Osteocyte (in vitro differentiated cells): Measurements from ENCODE around the gene TSPAN10. TPM values are rescaled to one million over a fixed set of nuclear protein-coding genes. Genes with fewer than 3 reads are reported as not detected.

ENCODE experiments used
- DNase-seq: peaks from one replicate; pipeline ENCODE4 v3.0.0; 2021; ENCODE audit warnings: mixed read lengths; ENCODE audit not compliant: unreplicated experiment; ENCODE audit errors: extremely low spot score
- H3K27ac Mint-ChIP-seq: one replicate; pipeline ENCODE4 v1.8.0; 2021; ENCODE audit warnings: mild to moderate bottlenecking, mixed read lengths; ENCODE audit not compliant: unreplicated experiment
- H3K27me3 Mint-ChIP-seq: one replicate; pipeline ENCODE4 v1.8.0; 2021; ENCODE audit warnings: mixed read lengths; ENCODE audit not compliant: unreplicated experiment
- H3K36me3 Mint-ChIP-seq: one replicate; pipeline ENCODE4 v1.8.0; 2021; ENCODE audit warnings: mixed read lengths; ENCODE audit not compliant: unreplicated experiment
- H3K4me1 Mint-ChIP-seq: one replicate; pipeline ENCODE4 v1.8.0; 2021; ENCODE audit warnings: mixed read lengths; ENCODE audit not compliant: unreplicated experiment
- H3K4me3 Mint-ChIP-seq: one replicate; pipeline ENCODE4 v1.8.0; 2021; ENCODE audit warnings: mild to moderate bottlenecking, moderate library complexity, mixed read lengths; ENCODE audit not compliant: unreplicated experiment
- H3K9me3 Mint-ChIP-seq: one replicate; pipeline ENCODE4 v1.8.0; 2021; ENCODE audit warnings: mixed read lengths; ENCODE audit not compliant: unreplicated experiment
- CTCF ChIP-seq: fragments of 200-600 bp; sonication (generic); IDR thresholded peaks from 2 replicates; pipeline ENCODE4 v1.5.0; 2021; ENCODE audit warnings: antibody characterized with exemption, mild to moderate bottlenecking, moderate library complexity
- total RNA-seq: library from RNA; stranded (reverse); gene quantifications from 2 replicates; pipeline ENCODE4 v1.2.1, GENCODE V29; 2021

TSPAN10 gene
- total RNA-seq, 1 donor from 2014 or later, result 1.6 TPM

GRCh38 chr17:81687770-81688541 lies 51.0 kb downstream of the TSPAN10 start:
- Mint-ChIP-seq H3K9me3 (no peaks in the 10 kb centered on the region), H3K36me3 (peaks cover 39% of the 10 kb centered on the region), H3K27me3 (no peaks in the 10 kb centered on the region), H3K27ac (no peak overlapping the region), H3K4me1 (peaks cover 19% of the 10 kb centered on the region), H3K4me3 (no peak overlapping the region)
- TF ChIP-seq CTCF, result no peak
- no peak for DNase-seq

- H3K4me1 Mint-ChIP-seq, result peaks cover 19% of the 10 kb centered on the region
- H3K9me3 Mint-ChIP-seq, result no peaks in the 10 kb centered on the region
- TF ChIP-seq CTCF, result no peak
- H3K27ac Mint-ChIP-seq, result no peak overlapping the region
- no peaks in the 10 kb centered on the region for H3K27me3 Mint-ChIP-seq
- DNase-seq, result no peak
- peaks cover 39% of the 10 kb centered on the region for H3K36me3 Mint-ChIP-seq
- no peak overlapping the region for H3K4me3 Mint-ChIP-seq
Measured at GRCh38 chr17:81688616-81689015, 51.6 kb downstream of the TSPAN10 start.

- H3K4me1 Mint-ChIP-seq, result peaks cover 10% of the 10 kb centered on the region
- H3K4me3 Mint-ChIP-seq, result no peak overlapping the region
- peaks cover 39% of the 10 kb centered on the region for H3K36me3 Mint-ChIP-seq
- DNase-seq, result no peak
- H3K9me3 Mint-ChIP-seq, result no peaks in the 10 kb centered on the region
- H3K27me3 Mint-ChIP-seq, result no peaks in the 10 kb centered on the region
- H3K27ac Mint-ChIP-seq, result no peak overlapping the region
- TF ChIP-seq CTCF, result no peak
Measured at GRCh38 chr17:81690066-81690465, 53.1 kb downstream of the TSPAN10 start.

GRCh38 chr17:81690549-81690948 lies 53.6 kb downstream of the TSPAN10 start:
- Mint-ChIP-seq H3K36me3 (peaks cover 35% of the 10 kb centered on the region), H3K9me3 (no peaks in the 10 kb centered on the region), H3K27ac (no peak overlapping the region), H3K4me1 (peaks cover 6% of the 10 kb centered on the region), H3K4me3 (no peak overlapping the region), H3K27me3 (no peaks in the 10 kb centered on the region)
- DNase-seq, result no peak
- no peak for TF ChIP-seq CTCF

- no peak for DNase-seq
- H3K36me3 Mint-ChIP-seq, result peaks cover 32% of the 10 kb centered on the region
- no peak for TF ChIP-seq CTCF
- no peak overlapping the region for H3K27ac Mint-ChIP-seq
- no peaks in the 10 kb centered on the region for H3K27me3 Mint-ChIP-seq
- no peaks in the 10 kb centered on the region for H3K9me3 Mint-ChIP-seq
- H3K4me1 Mint-ChIP-seq, result peaks cover 2% of the 10 kb centered on the region
- no peak overlapping the region for H3K4me3 Mint-ChIP-seq
Measured at GRCh38 chr17:81691196-81691595, 54.2 kb downstream of the TSPAN10 start.
